Left renal pelvis (tissue), 4 donors: ENCODE measurements around the gene DDRGK1. TPM values are rescaled to one million over a fixed set of nuclear protein-coding genes. Genes with fewer than 3 reads are reported as not detected.
A peak's percentile ranks its signal among the peaks of the same experiment; 100 is the strongest.

Source experiments
- DNase-seq, 4 donors: peaks; one replicate each; pipeline ENCODE4 v3.0.0-alpha.2; 2013; ENCODE audit warnings: low read depth in 4 of 4, low spot score in 3 of 4
- polyA plus RNA-seq, 4 donors: library from polyadenylated mRNA; unstranded; fragments of 120-200 nt; gene quantifications; one replicate each; pipeline ENCODE4 v1.2.1, GENCODE V29; 2013; ENCODE audit not compliant: insufficient read length in 4 of 4

DDRGK1 gene
- polyA plus RNA-seq, 4 donors, result 34.3 to 59.7 (median 48.1) TPM

- no peak for DNase-seq
These were observed 32.8 kb upstream of the DDRGK1 start for GRCh38 chr20:3237011-3237957.

GRCh38 chr20:3235666-3236324, 31.3 kb upstream of the DDRGK1 start:
- DNase-seq, result no peak

DNA sequence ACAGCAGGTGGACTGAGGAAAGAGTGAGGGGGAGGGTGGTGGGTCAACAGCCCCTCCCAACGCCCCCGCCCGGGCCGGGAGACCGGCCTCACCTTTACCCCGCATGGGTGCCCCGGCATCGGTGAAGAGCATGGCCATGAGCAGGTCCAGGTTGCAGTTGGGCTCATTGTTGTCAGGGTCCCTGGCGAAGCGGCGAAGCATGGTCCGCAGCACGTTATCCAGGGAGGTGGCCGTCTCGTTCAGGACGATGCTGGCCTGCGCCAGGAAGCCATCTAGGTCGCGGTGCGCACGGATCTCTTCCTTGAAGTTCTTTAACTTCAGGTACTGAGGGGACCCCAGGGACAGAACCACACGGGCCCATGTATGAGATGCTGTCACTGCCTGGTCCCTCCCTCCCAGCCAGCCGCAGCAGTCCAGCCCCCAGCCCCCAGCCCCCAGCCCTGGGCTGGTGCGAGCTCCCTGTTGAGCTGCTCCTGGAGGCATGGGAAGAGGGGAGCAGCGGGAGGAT, 29.6 kb upstream of the DDRGK1 start:
- no peak for DNase-seq

DNA sequence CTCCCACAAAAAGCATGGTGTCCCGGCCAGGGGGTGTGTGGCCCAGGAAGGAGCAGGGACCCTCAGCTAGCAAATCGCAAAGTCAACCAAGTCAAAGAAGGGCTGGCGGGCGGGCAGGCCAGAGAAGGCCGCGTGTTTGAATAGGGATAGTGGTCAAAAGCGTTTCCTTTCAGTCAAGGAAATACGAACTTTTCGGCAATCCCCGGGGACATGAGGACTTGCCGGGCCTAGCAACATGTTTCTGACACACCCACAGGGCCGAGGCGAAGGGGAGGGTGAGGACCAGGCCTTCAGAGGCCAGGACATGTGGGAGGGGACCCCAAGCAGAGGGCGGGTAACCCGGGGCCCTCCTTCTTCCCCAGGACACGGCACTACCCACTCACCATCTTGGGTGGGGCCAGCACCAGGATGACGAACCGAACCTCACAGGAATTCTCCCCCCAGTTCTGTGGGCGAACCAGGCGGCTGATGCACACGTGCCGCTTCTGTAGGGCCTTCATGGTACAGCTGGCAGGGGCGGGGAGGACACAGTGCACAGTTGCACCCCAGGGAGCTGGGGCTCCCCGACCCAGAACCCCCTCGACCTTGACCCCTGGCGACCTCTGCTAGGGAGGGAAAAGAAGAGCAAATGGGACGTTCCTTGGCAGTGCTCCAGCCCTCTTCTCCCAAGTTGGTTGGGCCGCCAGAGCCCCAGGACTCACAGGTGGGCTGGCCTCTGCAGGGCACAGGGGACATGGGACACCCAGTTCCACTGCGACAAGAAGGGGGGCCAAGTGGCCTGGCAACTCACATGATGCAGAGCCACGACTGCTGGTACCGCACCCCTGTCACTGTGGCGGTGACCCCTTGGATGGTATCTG, 28.9 kb upstream of the DDRGK1 start:
- DNase-seq, result no peak

DNA sequence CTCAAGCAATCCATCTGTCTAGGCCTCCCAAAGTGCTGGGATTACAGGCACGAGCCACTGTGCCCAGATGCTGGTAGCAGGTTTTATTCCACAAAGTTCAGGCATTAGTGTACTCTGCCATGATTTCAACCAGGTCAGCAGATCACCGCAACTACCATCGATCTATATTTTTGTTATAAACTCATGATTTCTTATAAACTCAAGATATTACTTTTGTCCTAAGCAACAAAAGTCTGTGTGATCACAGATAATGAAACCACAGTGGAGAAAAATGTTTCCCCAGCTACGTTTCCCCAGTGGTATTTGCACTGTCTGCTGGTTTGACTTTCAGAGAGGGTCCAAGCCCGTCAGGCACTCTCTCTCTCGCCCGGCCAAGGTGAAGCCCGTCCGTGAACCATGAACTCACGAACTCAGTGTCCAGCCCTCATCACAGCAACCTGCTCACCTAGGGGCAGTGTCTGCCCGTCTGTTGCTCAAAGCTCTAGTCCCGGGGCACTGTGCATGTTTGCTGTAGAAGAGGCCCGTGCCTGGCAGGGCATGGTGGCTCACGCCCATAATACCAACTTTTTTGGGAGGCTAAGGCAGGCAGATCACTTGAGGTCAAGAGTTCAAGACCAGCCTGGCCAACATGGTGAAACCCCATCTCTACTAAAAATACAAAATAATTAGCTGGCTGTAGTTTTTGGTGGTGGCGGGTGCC, 27.6 kb upstream of the DDRGK1 start:
- DNase-seq, result no peak

DNA sequence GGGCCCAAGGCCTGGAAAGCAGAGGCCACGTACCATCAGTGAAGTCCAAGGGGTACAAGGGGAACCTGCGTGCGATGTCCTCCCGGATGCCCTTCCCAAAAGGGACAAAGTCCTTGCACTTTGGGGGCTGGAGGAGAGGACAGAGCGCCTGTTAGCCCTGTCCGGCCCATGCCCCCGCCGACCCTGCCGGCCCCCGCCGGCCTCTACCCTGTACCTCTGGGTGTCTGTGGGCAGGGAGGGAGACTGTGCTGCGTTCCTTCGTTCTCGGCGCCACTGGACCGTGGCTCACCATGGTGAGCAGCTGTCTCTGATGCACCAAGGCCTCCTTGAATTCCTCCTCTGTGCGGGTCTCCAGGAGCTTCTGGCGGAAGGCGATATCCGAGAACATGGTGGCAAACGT, 26.6 kb upstream of the DDRGK1 start:
- no peak for DNase-seq

GRCh38 chr20:3229798-3230197, 25.3 kb upstream of the DDRGK1 start:
- DNase-seq, result no peak

DNA sequence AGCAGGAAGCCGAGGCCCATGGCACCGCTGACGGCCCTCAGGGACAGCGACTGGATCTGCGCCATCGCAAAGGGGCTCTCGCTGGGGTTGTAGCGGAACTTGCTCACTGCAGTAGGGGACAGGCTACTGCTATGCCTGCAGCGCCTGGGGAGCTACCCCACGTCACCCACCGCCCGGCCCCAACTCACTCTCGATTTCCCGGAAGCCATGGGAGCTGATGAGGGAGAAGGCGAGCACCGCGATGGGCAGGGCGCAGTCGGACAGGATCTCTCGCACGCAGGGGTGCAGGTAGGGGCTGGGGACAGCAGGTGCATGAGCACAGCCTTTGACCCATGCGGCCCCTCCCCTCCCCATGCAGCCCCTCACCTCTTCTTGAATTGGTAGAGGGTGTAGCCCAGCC, 24.7 kb upstream of the DDRGK1 start:
- DNase-seq, result no peak

DNA sequence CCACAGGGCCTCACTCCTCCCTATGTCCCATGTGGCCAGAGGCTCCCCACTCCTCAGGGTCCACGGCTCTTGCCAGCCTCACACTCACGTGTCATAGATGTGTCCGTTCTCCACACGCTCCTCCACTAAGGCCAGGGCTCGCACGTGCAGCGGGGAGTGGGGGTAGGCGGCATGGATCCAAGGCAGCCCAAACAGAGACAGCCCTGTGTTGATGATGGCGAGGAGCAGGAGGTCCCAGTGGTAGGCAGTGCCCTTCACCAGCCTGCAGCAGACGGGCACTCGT, 24.2 kb upstream of the DDRGK1 start:
- DNase-seq, result no peak

- DNase-seq, result no peak
These were observed 23.7 kb upstream of the DDRGK1 start for GRCh38 chr20:3227936-3228749.

DNA sequence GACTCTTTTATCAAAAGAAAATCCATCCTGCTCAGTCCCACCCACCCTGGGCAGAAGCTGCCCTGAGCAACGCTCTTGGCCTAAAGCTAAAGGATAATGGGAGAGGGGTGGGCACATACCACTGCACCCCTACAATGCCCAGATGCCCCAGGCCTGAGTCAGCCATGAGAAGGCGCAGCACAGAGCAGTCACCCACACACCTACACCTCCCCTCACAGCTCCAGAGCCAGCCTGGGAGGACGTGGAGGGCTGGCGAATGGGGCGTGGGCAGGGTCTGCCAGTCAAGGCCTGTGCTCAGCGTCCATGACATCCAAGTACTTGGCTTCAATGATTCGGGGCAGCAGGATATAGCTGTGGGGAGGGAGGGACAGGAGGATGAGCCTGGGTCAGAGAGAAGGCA, 23.0 kb upstream of the DDRGK1 start:
- DNase-seq, result no peak

GRCh38 chr20:3226864-3227263, 22.4 kb upstream of the DDRGK1 start:
- no peak for DNase-seq

GRCh38 chr20:3226093-3226492, 21.6 kb upstream of the DDRGK1 start:
- no peak for DNase-seq

- DNase-seq, result no peak
These were observed 20.4 kb upstream of the DDRGK1 start for GRCh38 chr20:3224681-3225421.

DNA sequence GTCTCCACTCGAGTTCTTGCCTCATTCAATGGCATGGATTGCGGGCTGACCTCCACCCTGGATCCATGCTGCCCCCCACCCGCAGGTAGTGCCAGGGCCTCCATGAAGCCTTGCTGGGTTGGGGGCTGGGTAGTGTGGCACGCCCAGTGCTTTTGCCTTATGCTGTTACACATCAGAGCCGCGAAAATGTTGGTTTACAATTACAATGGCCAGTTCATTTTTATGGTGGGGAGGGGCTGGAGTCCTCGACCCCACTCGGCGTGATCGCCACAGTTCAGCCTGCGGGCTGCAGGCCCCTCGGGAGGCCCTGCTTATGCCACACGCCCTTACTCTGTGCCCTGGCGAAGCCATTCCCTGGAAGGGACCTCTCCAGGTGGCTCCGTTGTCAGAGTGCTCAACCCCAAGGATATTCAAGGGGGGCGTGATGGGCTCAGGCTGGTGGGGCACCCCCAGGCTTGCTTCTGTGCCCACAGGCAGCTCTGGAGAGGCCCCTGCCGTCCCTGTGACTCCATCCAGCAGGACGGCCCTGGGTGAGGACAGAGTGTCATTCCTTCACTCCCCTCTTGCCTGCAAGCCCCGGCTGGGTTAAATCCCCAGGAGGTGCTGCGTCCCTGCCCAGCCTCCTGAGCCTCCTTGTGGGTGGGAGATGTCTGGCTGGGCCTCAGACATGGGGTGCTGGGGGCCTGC, 19.7 kb upstream of the DDRGK1 start:
- no peak for DNase-seq

- no peak for DNase-seq
These were observed 19.1 kb upstream of the DDRGK1 start for GRCh38 chr20:3223651-3223993.

DNA sequence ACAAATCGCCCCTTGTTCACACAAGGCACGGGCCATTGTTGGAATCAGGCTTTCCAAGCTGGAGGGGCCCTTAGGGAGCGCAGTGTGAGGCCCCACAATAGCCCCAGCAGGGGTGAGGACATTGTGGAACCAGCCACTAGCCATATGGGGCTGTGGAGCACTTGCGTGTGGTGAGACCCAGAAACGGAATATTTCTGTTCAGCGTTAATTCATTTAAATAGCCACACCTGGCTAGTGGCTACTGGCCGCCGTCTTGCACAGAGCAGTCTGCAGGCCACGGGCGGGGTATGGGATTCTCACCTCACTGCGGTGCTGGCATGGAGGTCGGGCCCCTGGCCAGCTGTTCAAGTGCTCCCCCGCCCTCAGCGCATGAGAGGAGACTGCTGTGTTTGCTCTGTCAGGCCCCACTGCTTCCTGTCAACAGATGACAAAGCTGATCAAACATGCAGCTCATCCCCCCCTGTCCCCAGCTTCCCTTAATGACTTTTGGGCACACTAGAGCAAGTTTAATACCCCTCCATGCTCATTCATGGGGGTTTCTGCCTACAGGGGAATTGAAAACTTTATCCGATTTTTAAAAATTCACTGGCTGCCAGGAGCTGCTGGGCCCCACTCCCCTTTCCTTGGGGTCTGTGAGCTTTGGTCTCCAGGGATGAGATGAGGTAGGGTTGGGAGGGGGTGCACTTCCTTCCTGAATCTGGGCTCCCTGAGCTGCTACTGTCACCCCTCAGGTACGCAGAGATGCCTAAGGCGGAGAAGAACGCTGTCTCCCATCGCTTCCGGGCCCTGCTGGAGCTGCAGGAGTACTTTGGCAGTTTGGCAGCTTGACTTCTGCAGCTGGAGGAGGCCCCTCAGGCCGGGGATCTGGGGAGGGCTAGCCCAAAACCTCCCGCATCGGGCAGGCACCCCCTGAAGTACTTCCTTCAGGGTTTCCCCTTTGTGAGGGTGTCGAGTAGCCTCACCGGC, 18.4 kb upstream of the DDRGK1 start:
- DNase-seq, result peak in 2 of 4 donors; percentile 51 to 70
